HUES64 (cell line): Measurements from ENCODE around the gene CCNG1. TPM values are rescaled to one million over a fixed set of nuclear protein-coding genes. Genes with fewer than 3 reads are reported as not detected.
"Not testable (repeated sequence)": the region's sequence is repeated elsewhere in the genome, so short reads cannot be mapped to it uniquely, and the experiment has no call there.

Source experiments
- H3K27ac ChIP-seq: 2 replicates; pipeline ENCODE4 v1.7.0; 2013; ENCODE audit warnings: low read depth, low read length, inconsistent platforms
- H3K27me3 ChIP-seq: 2 replicates; pipeline ENCODE4 v1.6.1; 2013; ENCODE audit warnings: mild to moderate bottlenecking, low read length; ENCODE audit not compliant: insufficient read depth
- H3K36me3 ChIP-seq: 2 replicates; pipeline ENCODE4 v1.6.1; 2013; ENCODE audit warnings: mild to moderate bottlenecking, low read length; ENCODE audit not compliant: insufficient read depth
- H3K4me1 ChIP-seq: 2 replicates; pipeline ENCODE4 v1.6.1; 2013; ENCODE audit warnings: mild to moderate bottlenecking, low read length, moderate library complexity; ENCODE audit not compliant: insufficient read depth
- H3K4me3 ChIP-seq: 2 replicates; pipeline ENCODE4 v1.5.1; 2013; ENCODE audit warnings: mild to moderate bottlenecking, low read length, moderate library complexity
- H3K9ac ChIP-seq: 2 replicates; pipeline ENCODE4 v1.6.1; 2013; ENCODE audit warnings: mild to moderate bottlenecking, low read depth, low read length
- H3K9me3 ChIP-seq: 2 replicates; pipeline ENCODE4 v1.6.1; 2013; ENCODE audit warnings: low read depth, low read length; ENCODE audit not compliant: insufficient read depth
- WGBS: fragments of 150-250, 120-280 bp; methylation state at CpG from one replicate; pipeline ENCODE4 v1.1.7; 2013; ENCODE audit warnings: missing lambda C conversion rate; 5-methylcytosine and 5-hydroxymethylcytosine counted together
- polyA plus RNA-seq, 2 experiments: library from polyadenylated mRNA; stranded (reverse); fragments of 50-300 nt; gene quantifications; one replicate each; pipeline ENCODE4 v1.2.3, GENCODE V29; 2013

The CCNG1 gene
- polyA plus RNA-seq (2013, experiment 1 of 2), result 362 TPM
- 427 TPM for polyA plus RNA-seq (2013, experiment 2 of 2)

- 0% methylated on average over 49 of the region's 51 CpGs for WGBS
- Histone ChIP-seq H3K27ac (peak within 1 kb of the TSS; percentile 98), H3K4me1 (peaks cover 26% of the 10 kb centered on the region), H3K9me3 (no peaks in the 10 kb centered on the region), H3K9ac (peak within 1 kb of the TSS; percentile 93), H3K4me3 (peak within 1 kb of the TSS; percentile 77), H3K36me3 (peaks cover 37% of the 10 kb centered on the region), H3K27me3 (no peaks in the 10 kb centered on the region)
Observed at GRCh38 chr5:163437309-163438182, at the start of gene CCNG1. TSS of gene CCNG1 (plus strand) at chr5:163437595. CDS start at chr5:163439257, 1,662 bp downstream.

- H3K27me3 ChIP-seq, result no peaks in the 10 kb centered on the region
- no peaks in the 10 kb centered on the region for H3K36me3 ChIP-seq
- H3K27ac ChIP-seq, result no peak overlapping the region
- H3K9ac ChIP-seq, result no peak overlapping the region
- H3K9me3 ChIP-seq, result 0 out of 2 replicates have a peak, but pooled peaks cover 4% of the 10 kb centered on the region
- WGBS, result 100% methylated on average over 2 of the region's 2 CpGs
- no peak overlapping the region for H3K4me3 ChIP-seq
- no peaks in the 10 kb centered on the region for H3K4me1 ChIP-seq
Observed at GRCh38 chr5:163395792-163396191, 41.6 kb upstream of the CCNG1 start.

GRCh38 chr5:163396818-163397340, 40.5 kb upstream of the CCNG1 start:
- H3K36me3 ChIP-seq, H3K4me3 ChIP-seq, H3K9me3 ChIP-seq, H3K27ac ChIP-seq, H3K9ac ChIP-seq, H3K4me1 ChIP-seq, H3K27me3 ChIP-seq: not testable (repeated sequence)
- WGBS, result 96% methylated on average over 8 of the region's 9 CpGs

DNA sequence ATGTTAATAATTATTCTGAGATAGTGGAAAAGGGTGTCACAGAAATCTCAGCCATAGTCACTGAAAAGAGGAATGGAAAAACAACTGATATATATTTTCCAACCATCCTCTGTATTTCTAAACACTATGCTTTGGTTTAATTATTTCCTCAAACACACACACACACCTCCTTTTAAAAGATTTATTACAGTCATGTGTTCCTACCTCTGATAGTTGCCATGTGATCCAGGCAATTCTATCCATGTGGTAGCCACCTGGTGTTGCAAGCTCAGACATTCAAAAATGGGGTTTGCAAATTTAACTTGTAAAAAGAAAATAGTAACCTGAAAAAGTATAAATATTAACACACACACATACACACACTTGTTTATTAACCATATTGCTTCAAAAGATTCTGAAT, 40.0 kb upstream of the CCNG1 start:
- no peaks in the 10 kb centered on the region for H3K36me3 ChIP-seq
- 0 out of 2 replicates have a peak, but pooled peaks cover 4% of the 10 kb centered on the region for H3K9me3 ChIP-seq
- no peak overlapping the region for H3K9ac ChIP-seq
- H3K4me3 ChIP-seq, result no peak overlapping the region
- no peak overlapping the region for H3K27ac ChIP-seq
- H3K27me3 ChIP-seq, result no peaks in the 10 kb centered on the region
- no peaks in the 10 kb centered on the region for H3K4me1 ChIP-seq

GRCh38 chr5:163399923-163400322, 37.5 kb upstream of the CCNG1 start:
- no peaks in the 10 kb centered on the region for H3K4me1 ChIP-seq
- H3K9ac ChIP-seq, result no peak overlapping the region
- no peaks in the 10 kb centered on the region for H3K36me3 ChIP-seq
- H3K9me3 ChIP-seq, result no peaks in the 10 kb centered on the region
- H3K27me3 ChIP-seq, result no peaks in the 10 kb centered on the region
- WGBS, result 71% methylated on average over 4 of the region's 4 CpGs
- H3K27ac ChIP-seq, result no peak overlapping the region
- H3K4me3 ChIP-seq, result no peak overlapping the region

DNA sequence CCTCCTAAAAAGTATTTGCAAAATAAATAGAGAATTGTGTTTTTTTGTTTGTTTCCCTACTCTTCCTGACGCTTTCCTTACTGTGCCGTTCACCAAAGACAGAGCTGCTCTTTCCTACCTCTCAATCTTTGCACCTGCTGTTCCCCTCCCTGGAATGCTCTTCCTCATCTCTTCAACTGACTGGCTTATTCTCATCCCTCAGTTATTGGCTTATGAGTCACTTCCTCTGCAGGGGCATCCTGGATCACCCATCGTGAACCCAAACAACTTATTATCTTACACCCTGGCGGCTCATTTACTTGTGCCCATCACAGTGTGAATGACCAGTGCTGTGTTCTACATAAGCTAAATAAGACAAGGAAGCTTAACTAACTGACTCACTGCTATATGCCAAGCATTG, 36.1 kb upstream of the CCNG1 start:
- H3K27me3 ChIP-seq, result no peaks in the 10 kb centered on the region
- H3K9me3 ChIP-seq, result no peaks in the 10 kb centered on the region
- WGBS, result 83% methylated on average over 4 of the region's 4 CpGs
- H3K4me1 ChIP-seq, result no peaks in the 10 kb centered on the region
- no peaks in the 10 kb centered on the region for H3K36me3 ChIP-seq
- no peak overlapping the region for H3K4me3 ChIP-seq
- no peak overlapping the region for H3K9ac ChIP-seq
- H3K27ac ChIP-seq, result no peak overlapping the region

DNA sequence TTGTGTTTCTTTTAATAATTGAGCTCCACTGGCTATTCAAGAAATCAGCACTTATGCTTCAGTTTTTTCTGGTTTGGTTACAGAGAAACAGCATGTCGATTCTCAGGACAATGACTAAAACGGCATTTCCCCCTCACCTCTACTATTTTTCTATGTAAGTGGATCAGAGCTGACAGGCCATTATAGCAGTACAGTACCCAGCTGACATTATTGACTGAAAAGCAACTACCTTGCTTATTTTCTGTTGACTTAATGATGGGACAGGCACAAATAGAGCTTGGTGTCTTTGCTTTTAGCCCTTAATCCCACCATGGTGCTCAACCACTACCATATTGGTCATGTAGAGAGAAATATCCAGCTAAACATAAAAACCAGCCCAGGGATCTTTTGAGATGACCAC, 35.4 kb upstream of the CCNG1 start:
- H3K27me3 ChIP-seq, result no peaks in the 10 kb centered on the region
- no peak overlapping the region for H3K27ac ChIP-seq
- H3K4me3 ChIP-seq, result no peak overlapping the region
- no peaks in the 10 kb centered on the region for H3K36me3 ChIP-seq
- H3K9ac ChIP-seq, result no peak overlapping the region
- no peaks in the 10 kb centered on the region for H3K4me1 ChIP-seq
- WGBS, result 88% methylated on average over 2 of the region's 2 CpGs
- no peaks in the 10 kb centered on the region for H3K9me3 ChIP-seq

GRCh38 chr5:163404364-163405173, 32.8 kb upstream of the CCNG1 start:
- H3K4me1 ChIP-seq, result no peaks in the 10 kb centered on the region
- no peak overlapping the region for H3K4me3 ChIP-seq
- H3K36me3 ChIP-seq, result no peaks in the 10 kb centered on the region
- H3K27ac ChIP-seq, result no peak overlapping the region
- WGBS, result 94% methylated on average over 10 of the region's 10 CpGs
- H3K9me3 ChIP-seq, result no peaks in the 10 kb centered on the region
- no peaks in the 10 kb centered on the region for H3K27me3 ChIP-seq
- H3K9ac ChIP-seq, result no peak overlapping the region

DNA sequence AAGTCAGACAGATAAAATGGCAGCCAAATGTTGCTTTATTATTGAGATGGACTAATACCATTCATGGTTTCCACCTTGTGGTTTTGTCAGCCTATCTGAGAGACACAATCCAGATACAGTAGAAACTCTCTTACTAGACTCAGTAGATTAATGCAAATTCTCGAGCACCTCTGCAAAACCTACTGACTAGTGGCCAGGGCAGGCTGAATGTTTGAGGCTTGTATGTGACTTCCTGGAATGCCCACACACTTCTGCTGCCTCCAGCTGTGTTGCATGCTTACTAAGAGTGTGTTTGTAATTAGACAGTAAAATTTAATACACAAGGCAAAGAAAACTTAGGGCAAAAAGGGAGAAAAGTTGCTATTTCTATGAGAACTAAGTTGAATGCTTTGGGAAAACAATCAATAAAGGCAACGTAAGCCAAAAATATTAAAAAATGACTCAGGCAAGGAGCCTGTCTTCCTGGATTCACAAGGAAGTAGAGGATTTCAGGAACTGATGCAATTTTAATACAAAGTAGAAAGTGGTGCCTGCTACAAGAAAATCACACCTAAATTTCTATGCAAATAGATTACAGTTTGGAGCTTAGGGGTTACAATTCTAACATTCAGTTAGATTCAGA, 30.2 kb upstream of the CCNG1 start:
- Histone ChIP-seq H3K9me3 (no peaks in the 10 kb centered on the region), H3K9ac (no peak overlapping the region), H3K4me3 (no peak overlapping the region), H3K27ac (no peak overlapping the region), H3K4me1 (no peaks in the 10 kb centered on the region), H3K27me3 (no peaks in the 10 kb centered on the region), H3K36me3 (no peaks in the 10 kb centered on the region)
- 94% methylated on average over 2 of the region's 2 CpGs for WGBS

GRCh38 chr5:163408311-163408923, 29.0 kb upstream of the CCNG1 start:
- Histone ChIP-seq H3K27ac (no peak overlapping the region), H3K27me3 (no peaks in the 10 kb centered on the region), H3K4me3 (no peak overlapping the region), H3K36me3 (no peaks in the 10 kb centered on the region), H3K4me1 (no peaks in the 10 kb centered on the region), H3K9ac (no peak overlapping the region), H3K9me3 (no peaks in the 10 kb centered on the region)
- 32% methylated on average over 9 of the region's 9 CpGs for WGBS
